ENCODE measurements around the gene PPP1R12A. TPM values are rescaled to one million over a fixed set of nuclear protein-coding genes. Genes with fewer than 3 reads are reported as not detected.

PPP1R12A gene
- total and polyA plus RNA-seq, 9 of the 15 experiments (the other 6 are each of a cell fraction or from before 2014, with no cell fraction given) = 26.4 to 119 (median 53.3) TPM

DNA sequence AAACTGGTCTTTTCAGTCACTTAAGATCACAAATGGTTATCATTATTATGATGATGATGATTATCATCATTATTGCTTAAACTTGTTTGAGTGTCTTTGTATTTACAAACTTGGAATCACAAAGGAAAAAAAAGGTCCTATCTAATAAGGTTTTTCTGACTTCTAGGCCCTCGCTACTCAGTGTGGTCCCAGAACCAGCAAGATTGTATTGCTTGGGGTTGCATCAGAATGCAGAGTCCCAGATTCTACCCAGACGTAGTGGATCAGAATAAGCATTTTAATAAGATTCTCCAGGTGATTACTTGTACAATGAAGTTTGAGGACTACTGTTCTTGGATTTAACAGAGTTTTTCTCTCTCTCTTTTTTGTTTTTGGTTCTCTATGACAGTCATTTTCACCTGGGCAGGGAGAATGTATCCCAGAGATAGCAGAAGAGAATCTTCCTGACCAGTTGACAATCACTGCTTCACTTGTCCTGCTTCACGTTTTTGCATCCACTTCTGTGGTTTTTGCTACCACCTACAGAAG lies 29.3 kb upstream of the PPP1R12A start (continued):
- TF ChIP-seq SP2 (IDR thresholded peaks at IDR 0.05; ENCODE audit: extremely low read depth, low read depth, low read length, poor library complexity, severe bottlenecking) (no peak), NRF1 (conservative IDR thresholded peaks at IDR 0.05 in 1 of 2, IDR thresholded peaks at IDR 0.05 in 1 of 2) (no peak), ARHGAP35 (IDR thresholded peaks at IDR 0.05; ENCODE audit: partially characterized antibody) (no peak), CXXC5 (CRISPR knock-in tag; IDR thresholded peaks at IDR 0.05) (peak; percentile 43), ETV5 (CRISPR knock-in tag; IDR thresholded peaks at IDR 0.05; ENCODE audit: low read depth) (no peak), HSF4 (CRISPR knock-in tag; IDR thresholded peaks at IDR 0.05; ENCODE audit: borderline replicate concordance) (no peak), RREB1 (CRISPR knock-in tag; IDR thresholded peaks at IDR 0.05) (no peak), JUND (IDR thresholded peaks at IDR 0.05; ENCODE audit: borderline replicate concordance, low read depth, low read length) (peak; percentile 67; the same call in 1 of the 2 replicates), JUND (tag; IDR thresholded peaks at IDR 0.05; ENCODE audit: borderline replicate concordance, low read depth, low read length) (no peak), ZBTB8A (IDR thresholded peaks at IDR 0.05; ENCODE audit: partially characterized antibody) (no peak), NONO (IDR thresholded peaks at IDR 0.05; ENCODE audit: low read depth in 2 of 2, low read length in 1 of 2) (no peak), ZNF24 (IDR thresholded peaks at IDR 0.05) (peak; percentile 66; the same call in 1 of the 2 replicates), CEBPB (tag; IDR thresholded peaks at IDR 0.05) (peak; percentile 19; the same call in 1 of the 2 replicates), SMAD3 (CRISPR knock-in tag; conservative IDR thresholded peaks at IDR 0.05) (0 out of 2 replicates have a peak, but pooled peaks have one; percentile 30), SLC30A9 (CRISPR knock-in tag; IDR thresholded peaks at IDR 0.05) (no peak), ZSCAN32 (CRISPR knock-in tag; IDR thresholded peaks at IDR 0.05) (peak; percentile 90; the same call in 1 of the 2 replicates), FOXJ2 (tag; IDR thresholded peaks at IDR 0.05) (no peak), ATF1 (CRISPR knock-in tag; IDR thresholded peaks at IDR 0.05) (no peak), ATF1 (tag; IDR thresholded peaks at IDR 0.05) (no peak)
- TF ChIP-seq, protein P1, sequence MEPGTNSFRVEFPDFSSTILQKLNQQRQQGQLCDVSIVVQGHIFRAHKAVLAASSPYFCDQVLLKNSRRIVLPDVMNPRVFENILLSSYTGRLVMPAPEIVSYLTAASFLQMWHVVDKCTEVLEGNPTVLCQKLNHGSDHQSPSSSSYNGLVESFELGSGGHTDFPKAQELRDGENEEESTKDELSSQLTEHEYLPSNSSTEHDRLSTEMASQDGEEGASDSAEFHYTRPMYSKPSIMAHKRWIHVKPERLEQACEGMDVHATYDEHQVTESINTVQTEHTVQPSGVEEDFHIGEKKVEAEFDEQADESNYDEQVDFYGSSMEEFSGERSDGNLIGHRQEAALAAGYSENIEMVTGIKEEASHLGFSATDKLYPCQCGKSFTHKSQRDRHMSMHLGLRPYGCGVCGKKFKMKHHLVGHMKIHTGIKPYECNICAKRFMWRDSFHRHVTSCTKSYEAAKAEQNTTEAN (CRISPR knock-in tag; IDR thresholded peaks at IDR 0.05) = no peak
- TF ChIP-seq, protein P2, sequence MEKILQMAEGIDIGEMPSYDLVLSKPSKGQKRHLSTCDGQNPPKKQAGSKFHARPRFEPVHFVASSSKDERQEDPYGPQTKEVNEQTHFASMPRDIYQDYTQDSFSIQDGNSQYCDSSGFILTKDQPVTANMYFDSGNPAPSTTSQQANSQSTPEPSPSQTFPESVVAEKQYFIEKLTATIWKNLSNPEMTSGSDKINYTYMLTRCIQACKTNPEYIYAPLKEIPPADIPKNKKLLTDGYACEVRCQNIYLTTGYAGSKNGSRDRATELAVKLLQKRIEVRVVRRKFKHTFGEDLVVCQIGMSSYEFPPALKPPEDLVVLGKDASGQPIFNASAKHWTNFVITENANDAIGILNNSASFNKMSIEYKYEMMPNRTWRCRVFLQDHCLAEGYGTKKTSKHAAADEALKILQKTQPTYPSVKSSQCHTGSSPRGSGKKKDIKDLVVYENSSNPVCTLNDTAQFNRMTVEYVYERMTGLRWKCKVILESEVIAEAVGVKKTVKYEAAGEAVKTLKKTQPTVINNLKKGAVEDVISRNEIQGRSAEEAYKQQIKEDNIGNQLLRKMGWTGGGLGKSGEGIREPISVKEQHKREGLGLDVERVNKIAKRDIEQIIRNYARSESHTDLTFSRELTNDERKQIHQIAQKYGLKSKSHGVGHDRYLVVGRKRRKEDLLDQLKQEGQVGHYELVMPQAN (IDR thresholded peaks at IDR 0.05; ENCODE audit: borderline replicate concordance) = no peak

Measured in K562 (cell line).